Uterus (tissue), 4 donors: ENCODE measurements around the gene MYL7. TPM values are rescaled to one million over a fixed set of nuclear protein-coding genes. Genes with fewer than 3 reads are reported as not detected.

Source experiments
- DNase-seq, 2 donors: peaks; one replicate each; pipeline ENCODE4 v3.0.0-alpha.2; 2019 to 2020
- H3K27ac ChIP-seq, 2 donors: fragments of 200-600 bp; sonication (generic); 1 replicate in 1 of 2; 2 replicates in 1 of 2; pipeline ENCODE4 v1.5.1; 2016 to 2018
- H3K27me3 ChIP-seq, 2 donors: fragments of 200-600 bp; sonication (generic); one replicate each; pipeline ENCODE4 v1.5.1; 2018 to 2019; ENCODE audit warnings: control low read depth in 1 of 2
- H3K36me3 ChIP-seq, 2 donors: fragments of 200-600 bp; sonication (generic); one replicate each; pipeline ENCODE4 v1.5.1; 2019; ENCODE audit warnings: control low read depth in 1 of 2
- H3K4me1 ChIP-seq, 2 donors: fragments of 200-600 bp; sonication (generic); one replicate each; pipeline ENCODE4 v1.5.1; 2018 to 2019; ENCODE audit warnings: control low read depth in 1 of 2
- H3K4me3 ChIP-seq, 2 donors: fragments of 200-600 bp; sonication (generic); 1 replicate in 1 of 2; 2 replicates in 1 of 2; pipeline ENCODE4 v1.5.1; 2018 to 2019; ENCODE audit warnings: mild to moderate bottlenecking in 1 of 2
- H3K9me3 ChIP-seq, 2 donors: fragments of 200-600 bp; sonication (generic); one replicate each; pipeline ENCODE4 v1.5.1; 2019; ENCODE audit warnings: control low read depth in 1 of 2
- CTCF ChIP-seq, 4 experiments: fragments of 200-600 bp in 2 of 4; fragments of 450-650 bp in 2 of 4; sonication (generic) in 2 of 4; IDR thresholded peaks; one replicate each; pipeline ENCODE4 v1.5.1; 2016 to 2019; ENCODE audit warnings: antibody characterized with exemption in 4 of 4, mild to moderate bottlenecking in 2 of 4, moderate library complexity in 1 of 4
- POLR2A ChIP-seq, 2 donors: fragments of 450-650 bp; IDR thresholded peaks; one replicate each; pipeline ENCODE4 v1.6.1; 2016; ENCODE audit warnings: antibody characterized with exemption in 2 of 2, mild to moderate bottlenecking in 1 of 2, moderate library complexity in 1 of 2
- intact Hi-C: fragments of 100-400 bp; cut with DNase I; formaldehyde crosslinking; loops from one replicate; pipeline ENCODE4 v1.15.1; 2023; ENCODE audit warnings: low total_unique reads
- total RNA-seq, 4 donors: library from RNA; depleted of rRNA in 3 of 4; stranded (reverse); fragments of >200 nt in 3 of 4; gene quantifications; one replicate each; pipeline versions ENCODE4 v1.1.0 to v1.2.4, GENCODE V29; 2014 to 2023
- donor health status: DM: yes; HTN: yes; CAD: no.

Gene MYL7
- total RNA-seq, 4 donors from 2014 or later, result not detected

DNA sequence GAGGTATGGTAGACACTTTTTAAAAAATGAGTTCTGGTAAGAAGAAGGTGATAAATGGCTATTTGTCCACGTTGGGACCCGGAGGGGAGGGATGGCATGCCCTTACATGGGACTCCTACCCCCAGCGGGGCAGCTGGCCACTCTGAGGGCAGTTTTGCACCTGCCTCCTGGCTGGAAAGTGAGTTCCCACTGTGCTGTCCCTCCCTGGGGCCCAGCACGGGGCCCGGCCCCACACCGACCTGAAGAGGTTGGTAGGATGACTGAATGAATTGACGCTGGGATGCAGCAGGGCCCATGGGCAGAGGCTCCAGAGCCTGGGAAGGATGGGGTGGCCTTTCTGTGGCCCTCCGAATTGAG is 37.6 kb downstream of the MYL7 start:
- intact Hi-C loops, result no loop called here
- no peaks in the 10 kb centered on the region for H3K9me3 ChIP-seq
- DNase-seq, result no peak
- H3K27me3 ChIP-seq, result no peaks in the 10 kb centered on the region
- peak overlapping the region; percentile 95 to 97 for H3K27ac ChIP-seq
- peaks cover 7 to 15% of the 10 kb centered on the region in 2 donors for H3K4me1 ChIP-seq
- H3K4me3 ChIP-seq, result peak overlapping the region in 1 of 2 donors; percentile 68
- TF ChIP-seq POLR2A (IDR thresholded peaks at IDR 0.05), result no peak
- no peak for TF ChIP-seq CTCF (IDR thresholded peaks at IDR 0.05)
- no peaks in the 10 kb centered on the region for H3K36me3 ChIP-seq

DNA sequence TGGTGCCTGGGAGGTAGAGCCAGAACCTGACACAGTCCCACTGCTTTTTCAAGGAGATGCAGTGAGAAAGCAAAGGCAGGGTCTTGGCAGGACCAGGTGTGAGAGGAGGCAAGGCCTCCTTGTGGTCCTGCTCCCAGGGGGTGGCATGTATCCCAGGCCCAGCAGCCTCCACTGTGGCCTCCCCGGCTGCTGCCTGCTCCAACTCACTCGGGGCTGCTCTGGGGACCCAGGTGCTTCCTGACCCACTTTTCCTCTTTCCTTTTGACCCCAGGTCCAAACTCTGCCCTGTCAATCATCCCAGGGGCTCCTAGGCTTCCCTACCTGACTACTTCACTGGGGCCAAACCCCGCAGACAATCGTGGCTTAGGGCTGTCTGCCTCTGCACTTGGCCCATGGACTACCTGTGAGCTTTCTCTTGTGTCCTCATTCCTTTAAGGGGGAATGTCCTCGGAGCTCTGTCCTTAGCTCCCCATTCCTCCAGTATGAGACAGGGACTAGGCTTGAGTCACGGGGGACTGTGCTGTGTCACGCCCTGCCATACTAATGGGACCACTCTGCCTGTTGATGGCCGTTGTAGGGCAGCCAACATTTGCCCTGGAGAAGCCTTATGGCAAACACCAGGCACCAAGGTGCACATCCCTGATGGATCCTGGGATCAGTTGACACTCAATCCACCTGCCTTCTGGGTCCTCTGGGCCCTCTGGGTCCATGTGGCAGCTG is 38.1 kb downstream of the MYL7 start:
- H3K36me3 ChIP-seq, result no peaks in the 10 kb centered on the region
- intact Hi-C loops, result no loop called here
- TF ChIP-seq POLR2A (IDR thresholded peaks at IDR 0.05), result no peak
- TF ChIP-seq CTCF (IDR thresholded peaks at IDR 0.05), result no peak
- H3K4me3 ChIP-seq, result no peak overlapping the region
- H3K27me3 ChIP-seq, result no peaks in the 10 kb centered on the region
- no peaks in the 10 kb centered on the region for H3K9me3 ChIP-seq
- no peak for DNase-seq
- H3K27ac ChIP-seq, result peak overlapping the region; percentile 95 to 97
- H3K4me1 ChIP-seq, result peaks cover 7 to 15% of the 10 kb centered on the region in 2 donors

GRCh38 chr7:44101966-44102845 is 38.9 kb downstream of the MYL7 start:
- Histone ChIP-seq H3K36me3 (no peaks in the 10 kb centered on the region), H3K4me3 (no peak overlapping the region), H3K4me1 (peaks cover 7 to 9% of the 10 kb centered on the region in 2 donors), H3K27ac (peak overlapping the region; percentile 69 to 97), H3K27me3 (no peaks in the 10 kb centered on the region), H3K9me3 (no peaks in the 10 kb centered on the region)
- TF ChIP-seq POLR2A (IDR thresholded peaks at IDR 0.05) (no peak), CTCF (IDR thresholded peaks at IDR 0.05) (no peak)
- DNase-seq, result no peak
- intact Hi-C loops, result no loop called here

DNA sequence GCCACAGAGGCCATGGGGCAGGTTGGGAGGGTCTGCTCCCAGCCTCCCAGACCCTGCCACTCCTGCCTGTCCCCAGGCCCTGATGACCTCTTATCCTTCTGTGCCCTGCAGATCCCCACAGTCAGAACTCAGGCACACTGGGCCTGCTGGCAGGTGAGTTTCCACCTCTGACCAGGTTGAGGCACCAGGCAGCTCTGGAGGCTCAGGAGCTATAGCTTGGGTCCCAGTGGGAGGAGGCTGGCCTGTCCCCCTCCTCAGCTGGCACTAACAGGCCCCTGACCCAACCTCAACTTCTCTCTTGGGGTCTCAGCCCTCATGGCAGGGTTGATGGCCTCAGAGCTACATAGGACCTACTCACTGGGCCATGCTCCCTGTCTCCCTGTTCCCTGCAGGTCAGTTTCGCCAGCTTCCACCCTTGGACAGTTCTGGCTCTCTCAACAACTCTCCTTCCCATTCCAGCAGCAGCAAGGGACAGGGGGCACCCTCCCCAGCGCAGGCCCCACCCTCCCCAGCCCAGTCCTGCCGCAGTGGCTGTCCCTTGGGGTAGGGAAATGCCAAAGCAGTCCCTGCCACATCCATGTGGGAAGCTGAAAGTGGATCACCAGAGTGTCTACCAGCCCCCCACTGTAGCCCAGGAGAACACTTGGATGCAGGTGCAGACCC is 39.7 kb downstream of the MYL7 start:
- peak overlapping the region; percentile 69 to 97 for H3K27ac ChIP-seq
- no peak for DNase-seq
- no peak overlapping the region for H3K4me3 ChIP-seq
- intact Hi-C loops, result no loop called here
- no peaks in the 10 kb centered on the region for H3K27me3 ChIP-seq
- H3K4me1 ChIP-seq, result peaks cover 0 to 3% of the 10 kb centered on the region in 2 donors
- no peaks in the 10 kb centered on the region for H3K36me3 ChIP-seq
- no peaks in the 10 kb centered on the region for H3K9me3 ChIP-seq
- TF ChIP-seq CTCF (IDR thresholded peaks at IDR 0.05), result no peak
- TF ChIP-seq POLR2A (IDR thresholded peaks at IDR 0.05), result no peak
